ENCODE data around the gene MYO5A.
"Not testable (repeated sequence)": the region's sequence is repeated elsewhere in the genome, so short reads cannot be mapped to it uniquely, and the experiment has no call there.

MYO5A gene

GRCh38 chr15:52287114-52287513, 241.6 kb downstream of the MYO5A start:
- H3K9ac ChIP-seq (ENCODE audit: low read length) = no peak overlapping the region
- no peaks in the 10 kb centered on the region for H3K79me2 ChIP-seq (ENCODE audit: insufficient read depth, low read length)
- no peaks in the 10 kb centered on the region for H3K27me3 ChIP-seq (ENCODE audit: low read length)
- no peaks in the 10 kb centered on the region for H3F3A ChIP-seq (ENCODE audit: insufficient read depth)
- no peak overlapping the region for H2AFZ ChIP-seq (ENCODE audit: low read depth, low read length, severe bottlenecking)
- H3K36me3 ChIP-seq (ENCODE audit: low read length) = no peaks in the 10 kb centered on the region
- no peak overlapping the region for H3K27ac ChIP-seq (ENCODE audit: low read depth, low read length)
- TF ChIP-seq EZH2phosphoT487 (conservative IDR thresholded peaks at IDR 0.05; ENCODE audit: low read length) (no peak), CTCF (IDR thresholded peaks at IDR 0.05; ENCODE audit: insufficient read depth, low read length, poor library complexity, severe bottlenecking) (no peak)
- H3K9me2 ChIP-seq (replicated peaks; ENCODE audit: insufficient read depth, low read length) = no peaks in the 10 kb centered on the region
- H3K4me3 ChIP-seq (ENCODE audit: insufficient read depth, low read length, poor library complexity, severe bottlenecking) = no peak overlapping the region
- H4K20me1 ChIP-seq (ENCODE audit: low read depth, low read length) = no peaks in the 10 kb centered on the region
- no peak overlapping the region for H3K4me2 ChIP-seq (ENCODE audit: low read depth, low read length, poor library complexity, severe bottlenecking)
- no peaks in the 10 kb centered on the region for H3K9me3 ChIP-seq (ENCODE audit: insufficient read depth, low read length)

- H3K27me3 ChIP-seq (ENCODE audit: low read length); H3K4me3 ChIP-seq (ENCODE audit: insufficient read depth, low read length, poor library complexity, severe bottlenecking); H3F3A ChIP-seq (ENCODE audit: insufficient read depth); H3K9me2 ChIP-seq (replicated peaks; ENCODE audit: insufficient read depth, low read length); H3K27ac ChIP-seq (ENCODE audit: low read depth, low read length); H3K36me3 ChIP-seq (ENCODE audit: low read length); H3K9me3 ChIP-seq (ENCODE audit: insufficient read depth, low read length); H2AFZ ChIP-seq (ENCODE audit: low read depth, low read length, severe bottlenecking); H3K79me2 ChIP-seq (ENCODE audit: insufficient read depth, low read length); H3K9ac ChIP-seq (ENCODE audit: low read length); H3K4me2 ChIP-seq (ENCODE audit: low read depth, low read length, poor library complexity, severe bottlenecking); H4K20me1 ChIP-seq (ENCODE audit: low read depth, low read length): not testable (repeated sequence)
These were observed 242.7 kb downstream of the MYO5A start for GRCh38 chr15:52285941-52286340.

- no peak overlapping the region for H3K9ac ChIP-seq (ENCODE audit: low read length)
- H3K36me3 ChIP-seq (ENCODE audit: low read length) = no peaks in the 10 kb centered on the region
- H3K27ac ChIP-seq (ENCODE audit: low read depth, low read length) = no peak overlapping the region
- no peaks in the 10 kb centered on the region for H3K27me3 ChIP-seq (ENCODE audit: low read length)
- H4K20me1 ChIP-seq (ENCODE audit: low read depth, low read length) = no peaks in the 10 kb centered on the region
- H3K9me2 ChIP-seq (replicated peaks; ENCODE audit: insufficient read depth, low read length) = no peaks in the 10 kb centered on the region
- no peak overlapping the region for H3K4me2 ChIP-seq (ENCODE audit: low read depth, low read length, poor library complexity, severe bottlenecking)
- H3K9me3 ChIP-seq (ENCODE audit: insufficient read depth, low read length) = no peaks in the 10 kb centered on the region
- H3K79me2 ChIP-seq (ENCODE audit: insufficient read depth, low read length) = no peaks in the 10 kb centered on the region
- no peak overlapping the region for H2AFZ ChIP-seq (ENCODE audit: low read depth, low read length, severe bottlenecking)
- no peak overlapping the region for H3K4me3 ChIP-seq (ENCODE audit: insufficient read depth, low read length, poor library complexity, severe bottlenecking)
- TF ChIP-seq EZH2phosphoT487 (conservative IDR thresholded peaks at IDR 0.05; ENCODE audit: low read length) (no peak), CTCF (IDR thresholded peaks at IDR 0.05; ENCODE audit: insufficient read depth, low read length, poor library complexity, severe bottlenecking) (no peak)
- H3F3A ChIP-seq (ENCODE audit: insufficient read depth) = no peaks in the 10 kb centered on the region
These were observed 244.5 kb downstream of the MYO5A start for GRCh38 chr15:52284164-52284563.

- no peaks in the 10 kb centered on the region for H3K79me2 ChIP-seq (ENCODE audit: insufficient read depth, low read length)
- no peak overlapping the region for H2AFZ ChIP-seq (ENCODE audit: low read depth, low read length, severe bottlenecking)
- no peaks in the 10 kb centered on the region for H4K20me1 ChIP-seq (ENCODE audit: low read depth, low read length)
- H3K9me3 ChIP-seq (ENCODE audit: insufficient read depth, low read length) = no peaks in the 10 kb centered on the region
- H3K36me3 ChIP-seq (ENCODE audit: low read length) = no peaks in the 10 kb centered on the region
- no peak overlapping the region for H3K9ac ChIP-seq (ENCODE audit: low read length)
- TF ChIP-seq EZH2phosphoT487 (conservative IDR thresholded peaks at IDR 0.05; ENCODE audit: low read length) (no peak), CTCF (IDR thresholded peaks at IDR 0.05; ENCODE audit: insufficient read depth, low read length, poor library complexity, severe bottlenecking) (no peak)
- H3K27me3 ChIP-seq (ENCODE audit: low read length) = no peaks in the 10 kb centered on the region
- no peaks in the 10 kb centered on the region for H3F3A ChIP-seq (ENCODE audit: insufficient read depth)
- no peak overlapping the region for H3K4me3 ChIP-seq (ENCODE audit: insufficient read depth, low read length, poor library complexity, severe bottlenecking)
- no peak overlapping the region for H3K27ac ChIP-seq (ENCODE audit: low read depth, low read length)
- no peak overlapping the region for H3K4me2 ChIP-seq (ENCODE audit: low read depth, low read length, poor library complexity, severe bottlenecking)
- H3K9me2 ChIP-seq (replicated peaks; ENCODE audit: insufficient read depth, low read length) = no peaks in the 10 kb centered on the region
These were observed 245.4 kb downstream of the MYO5A start for GRCh38 chr15:52283281-52283680.

Data from SU-DHL-6 (cell line).